Lower lobe of right lung (tissue), 2 donors: ENCODE results near the gene LIG3. TPM values are rescaled to one million over a fixed set of nuclear protein-coding genes. Genes with fewer than 3 reads are reported as not detected.
"Not testable (repeated sequence)": the region's sequence is repeated elsewhere in the genome, so short reads cannot be mapped to it uniquely, and the experiment has no call there.

Experiments used
- ATAC-seq, 2 donors: fragments of 200-7000 bp; cut with Tn5 transposase; one replicate each; pipeline ENCODE4 v1.9.1; 2020 to 2022; ENCODE audit warnings: mild to moderate bottlenecking in 2 of 2, moderate library complexity in 2 of 2
- DNase-seq: peaks from one replicate; pipeline ENCODE4 v3.0.0-alpha.2; 2020
- H3K27ac ChIP-seq: fragments of 200-600 bp; one replicate; pipeline ENCODE4 v1.8.0; 2022
- H3K27me3 ChIP-seq: fragments of 200-600 bp; one replicate; pipeline ENCODE4 v1.8.0; 2022; ENCODE audit warnings: low read depth
- H3K36me3 ChIP-seq: fragments of 200-600 bp; one replicate; pipeline ENCODE4 v1.8.0; 2022; ENCODE audit warnings: mild to moderate bottlenecking
- H3K4me1 ChIP-seq: fragments of 200-600 bp; one replicate; pipeline ENCODE4 v1.8.0; 2022
- H3K4me3 ChIP-seq: fragments of 200-600 bp; one replicate; pipeline ENCODE4 v1.8.0; 2022; ENCODE audit warnings: mild to moderate bottlenecking
- H3K9me3 ChIP-seq: fragments of 200-600 bp; one replicate; pipeline ENCODE4 v1.8.0; 2022
- CTCF ChIP-seq: fragments of 200-600 bp; IDR thresholded peaks from one replicate; pipeline ENCODE4 v1.8.0; 2022; ENCODE audit warnings: antibody characterized with exemption, mild to moderate bottlenecking
- intact Hi-C: fragments of 100-400 bp; cut with DNase I; formaldehyde crosslinking; loops from one replicate; pipeline ENCODE4 v1.11.0; 2022
- total RNA-seq: library from RNA; stranded (reverse); fragmentation: NEBNext Ultra II Directional; extraction: Animal tissue kit (Norgen Biotek cat#: 25700); gene quantifications from one replicate; pipeline ENCODE4 v1.2.1, GENCODE V29; 2021
- donor health status: DM: no; HTN: yes; CAD: no; lungs with severe emphysema.

LIG3 gene
- total RNA-seq, 1 donor from 2014 or later, result 26.6 TPM

DNA sequence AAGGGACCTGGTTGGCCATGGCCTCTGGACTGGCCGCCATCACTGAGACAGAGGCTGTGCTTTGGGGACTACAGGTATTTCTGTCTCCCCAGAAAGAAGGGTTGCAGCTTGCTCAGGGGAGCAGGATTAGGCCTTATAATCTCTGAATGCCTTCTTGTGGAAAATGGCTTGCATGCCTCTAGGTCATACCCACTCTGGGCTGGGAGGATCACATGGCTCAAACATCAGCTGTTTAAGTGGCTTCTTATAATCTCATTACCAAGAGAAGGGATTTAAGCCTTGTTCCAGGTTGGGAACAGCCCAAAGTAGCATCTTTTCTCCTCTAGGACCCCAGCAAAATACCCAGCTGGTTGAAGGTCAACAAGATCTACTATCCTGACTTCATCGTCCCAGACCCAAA, 19.1 kb downstream of the LIG3 start:
- DNase-seq (no peak), ATAC-seq (no peak)
- H3K4me3 ChIP-seq, result no peak overlapping the region
- H3K36me3 ChIP-seq, result peaks cover 83% of the 10 kb centered on the region
- intact Hi-C loops, result no loop called here
- no peaks in the 10 kb centered on the region for H3K9me3 ChIP-seq
- H3K27me3 ChIP-seq, result no peaks in the 10 kb centered on the region
- H3K27ac ChIP-seq, result no peak overlapping the region
- H3K4me1 ChIP-seq, result peaks cover 18% of the 10 kb centered on the region
- TF ChIP-seq CTCF, result no peak

DNA sequence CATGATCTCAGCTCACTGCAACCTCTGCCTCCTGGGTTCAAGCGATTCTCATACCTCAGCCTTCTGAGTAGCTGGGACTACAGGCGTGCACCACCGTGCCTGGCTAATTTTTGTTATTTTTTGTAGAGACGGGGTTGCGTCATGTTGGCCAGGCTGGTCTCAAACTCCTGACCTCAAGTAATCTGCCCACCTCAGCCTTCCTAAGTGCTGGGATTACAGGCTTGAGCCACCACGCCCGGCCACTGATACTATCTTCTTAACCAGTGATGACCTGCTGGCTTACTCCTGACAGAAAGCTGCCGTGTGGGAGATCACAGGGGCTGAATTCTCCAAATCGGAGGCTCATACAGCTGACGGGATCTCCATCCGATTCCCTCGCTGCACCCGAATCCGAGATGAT, 20.7 kb downstream of the LIG3 start:
- H3K27ac ChIP-seq, H3K27me3 ChIP-seq, H3K4me3 ChIP-seq, ATAC-seq, DNase-seq, H3K9me3 ChIP-seq, intact Hi-C loops: not testable (repeated sequence)
- Histone ChIP-seq H3K4me1 (peaks cover 18% of the 10 kb centered on the region), H3K36me3 (peaks cover 77% of the 10 kb centered on the region)

GRCh38 chr17:35001549-35001948, 21.2 kb downstream of the LIG3 start:
- Histone ChIP-seq H3K4me1 (peaks cover 18% of the 10 kb centered on the region), H3K36me3 (peaks cover 74% of the 10 kb centered on the region), H3K27me3 (no peaks in the 10 kb centered on the region), H3K9me3 (no peaks in the 10 kb centered on the region), H3K4me3 (no peak overlapping the region), H3K27ac (no peak overlapping the region)
- intact Hi-C loops, result no loop called here
- TF ChIP-seq CTCF, result no peak
- ATAC-seq (no peak), DNase-seq (no peak)

DNA sequence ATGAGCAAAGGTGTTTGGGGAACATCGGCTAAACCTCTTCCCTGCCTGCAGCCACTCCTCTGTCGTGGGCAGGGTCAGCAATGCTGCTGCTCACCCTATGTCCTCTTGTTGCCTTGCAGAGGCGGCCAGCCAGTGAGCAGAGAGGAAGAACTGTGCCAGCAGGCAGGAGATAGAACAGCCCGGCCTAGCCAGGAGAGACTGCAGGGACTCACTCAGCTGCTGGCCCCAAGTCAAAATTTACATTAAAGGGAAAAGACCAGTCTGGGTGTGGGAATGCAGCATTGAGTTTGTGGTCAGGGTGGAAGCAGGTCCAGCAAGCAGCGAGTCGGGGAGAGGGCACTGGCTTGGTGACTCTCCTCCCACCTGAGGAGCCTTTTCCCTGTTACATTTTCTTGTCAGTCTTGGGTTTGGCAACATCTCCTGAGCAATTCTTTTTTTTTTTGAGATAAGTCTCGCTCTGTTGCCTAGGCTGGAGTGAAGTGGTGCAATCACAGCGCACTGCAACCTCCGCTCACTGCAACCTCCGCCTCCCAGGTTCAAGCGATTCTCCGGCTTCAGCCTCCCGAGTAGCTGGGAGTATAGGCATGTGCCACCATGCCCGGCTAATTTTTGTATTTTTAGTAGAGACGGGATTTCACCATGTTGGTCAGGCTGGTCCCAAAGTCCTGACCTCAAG, 22.7 kb downstream of the LIG3 start:
- H3K36me3 ChIP-seq, result peaks cover 78% of the 10 kb centered on the region
- H3K4me3 ChIP-seq, result no peak overlapping the region
- no peak overlapping the region for H3K27ac ChIP-seq
- DNase-seq (no peak), ATAC-seq (no peak)
- peaks cover 5% of the 10 kb centered on the region for H3K4me1 ChIP-seq
- no peak for TF ChIP-seq CTCF
- no peaks in the 10 kb centered on the region for H3K9me3 ChIP-seq
- H3K27me3 ChIP-seq, result no peaks in the 10 kb centered on the region
- intact Hi-C loops, result no loop called here

DNA sequence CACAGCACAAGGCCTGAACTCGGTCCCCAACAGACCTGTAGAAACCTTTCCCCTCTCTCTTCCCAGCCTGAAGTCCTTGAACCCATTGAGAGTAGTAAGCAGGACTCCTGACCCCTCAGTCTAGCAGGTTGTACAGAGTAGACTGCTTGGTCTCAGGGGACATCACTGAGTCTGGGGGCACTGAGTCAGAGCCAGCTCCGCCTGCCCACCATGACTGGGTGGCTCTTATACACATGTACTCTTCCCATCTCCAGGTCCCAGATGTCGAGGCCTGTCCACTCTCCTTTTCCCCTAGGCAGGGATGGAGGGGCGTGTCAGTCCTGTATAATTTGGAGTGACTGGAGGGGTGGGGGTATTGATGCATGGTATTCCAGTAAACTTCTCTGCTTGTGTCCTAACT, 23.5 kb downstream of the LIG3 start:
- no peaks in the 10 kb centered on the region for H3K4me1 ChIP-seq
- DNase-seq, result no peak
- intact Hi-C loops, result no loop called here
- no peak overlapping the region for H3K4me3 ChIP-seq
- H3K36me3 ChIP-seq, result peaks cover 71% of the 10 kb centered on the region
- H3K27me3 ChIP-seq, result no peaks in the 10 kb centered on the region
- no peak overlapping the region for H3K27ac ChIP-seq
- no peak for TF ChIP-seq CTCF
- H3K9me3 ChIP-seq, result no peaks in the 10 kb centered on the region
- ATAC-seq, result peak in 1 of 2 donors; percentile 6

- no peak for DNase-seq
Measured at GRCh38 chr17:35006345-35006744, 26.0 kb downstream of the LIG3 start.

More at GRCh38 chr17:35006345-35006744, 26.0 kb downstream of the LIG3 start:
- no peaks in the 10 kb centered on the region for H3K27me3 ChIP-seq
- no peak overlapping the region for H3K27ac ChIP-seq
- no peak for ATAC-seq
- H3K4me3 ChIP-seq, result no peak overlapping the region
- H3K4me1 ChIP-seq, result no peaks in the 10 kb centered on the region
- intact Hi-C loops, result no loop called here
- no peaks in the 10 kb centered on the region for H3K9me3 ChIP-seq
- H3K36me3 ChIP-seq, result peaks cover 72% of the 10 kb centered on the region
- TF ChIP-seq CTCF, result no peak
